ENCODE data around the gene TADA2B.

DNA sequence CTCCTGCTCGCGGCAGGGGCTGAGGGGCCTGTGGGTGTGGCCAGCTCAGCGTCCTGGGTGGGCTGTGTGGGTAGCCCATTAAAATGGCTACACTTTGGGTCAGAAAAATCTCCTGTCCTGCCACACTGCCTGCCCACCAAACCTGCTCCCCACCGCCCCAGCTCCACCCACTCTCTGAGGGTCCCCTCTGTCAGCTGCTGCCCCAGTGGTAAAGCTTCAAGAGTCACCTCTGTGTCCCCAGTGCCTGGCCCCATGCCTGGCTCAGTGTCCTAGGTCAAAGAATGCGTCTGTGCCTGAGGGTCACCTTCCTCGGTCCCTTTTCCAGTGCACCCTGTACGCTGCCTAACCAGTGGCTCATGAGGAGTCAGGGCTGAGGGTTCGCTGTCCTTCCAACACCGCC is 24.9 kb upstream of the TADA2B start:
- TF ChIP-seq, protein P1, sequence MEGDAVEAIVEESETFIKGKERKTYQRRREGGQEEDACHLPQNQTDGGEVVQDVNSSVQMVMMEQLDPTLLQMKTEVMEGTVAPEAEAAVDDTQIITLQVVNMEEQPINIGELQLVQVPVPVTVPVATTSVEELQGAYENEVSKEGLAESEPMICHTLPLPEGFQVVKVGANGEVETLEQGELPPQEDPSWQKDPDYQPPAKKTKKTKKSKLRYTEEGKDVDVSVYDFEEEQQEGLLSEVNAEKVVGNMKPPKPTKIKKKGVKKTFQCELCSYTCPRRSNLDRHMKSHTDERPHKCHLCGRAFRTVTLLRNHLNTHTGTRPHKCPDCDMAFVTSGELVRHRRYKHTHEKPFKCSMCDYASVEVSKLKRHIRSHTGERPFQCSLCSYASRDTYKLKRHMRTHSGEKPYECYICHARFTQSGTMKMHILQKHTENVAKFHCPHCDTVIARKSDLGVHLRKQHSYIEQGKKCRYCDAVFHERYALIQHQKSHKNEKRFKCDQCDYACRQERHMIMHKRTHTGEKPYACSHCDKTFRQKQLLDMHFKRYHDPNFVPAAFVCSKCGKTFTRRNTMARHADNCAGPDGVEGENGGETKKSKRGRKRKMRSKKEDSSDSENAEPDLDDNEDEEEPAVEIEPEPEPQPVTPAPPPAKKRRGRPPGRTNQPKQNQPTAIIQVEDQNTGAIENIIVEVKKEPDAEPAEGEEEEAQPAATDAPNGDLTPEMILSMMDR (IDR thresholded peaks at IDR 0.05): no peak
- no peak for TF ChIP-seq POLR2A (IDR thresholded peaks at IDR 0.05)
- TF ChIP-seq POLR2AphosphoS5 (IDR thresholded peaks at IDR 0.05): no peak

Data from sigmoid colon (tissue), 4 donors.